T47D (cell line): ENCODE results near the gene SH3PXD2B.

Experiments
- DNase-seq, 2 experiments: peaks; one replicate each; pipeline versions ENCODE4 v3.0.0 to v3.0.0-alpha.2; 2011 to 2012; ENCODE audit warnings: low read depth in 1 of 2, low spot score in 1 of 2
- JUND ChIP-seq: IDR thresholded peaks from 2 replicates; pipeline ENCODE4 v1.6.1; 2012; ENCODE audit warnings: low read depth
- in situ Hi-C: cut with HindIII; loops from 2 replicates; pipeline ENCODE4 v1.10.0; 2016; ENCODE audit warnings: low sequenced_read_pairs, low pct_unique_long_range_greater_than_20kb

The SH3PXD2B gene

GRCh38 chr5:172492097-172492840 is 37.9 kb upstream of the SH3PXD2B start:
- in situ Hi-C loops, result no loop called here
- TF ChIP-seq JUND, result no peak

DNA sequence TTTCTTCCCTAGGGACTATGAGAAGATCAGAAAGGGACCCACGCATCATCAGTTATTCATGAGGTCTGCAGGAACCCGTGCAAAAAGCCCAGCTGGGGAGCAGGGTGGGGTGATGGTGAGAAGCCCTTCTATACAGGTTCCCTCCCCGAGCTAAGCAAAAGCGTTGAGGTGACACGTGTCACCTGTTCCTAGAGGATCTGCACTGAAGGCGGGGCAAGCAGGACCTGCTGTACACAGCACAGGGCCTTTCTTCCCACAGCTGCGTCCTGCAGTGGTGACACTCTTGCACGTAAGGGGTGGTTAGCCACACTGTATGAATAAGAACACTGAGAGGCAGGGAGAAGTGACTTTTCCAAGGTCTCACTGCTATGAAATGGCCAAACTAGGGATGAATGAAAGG is 37.2 kb upstream of the SH3PXD2B start:
- TF ChIP-seq JUND, result no peak
- in situ Hi-C loops, result no loop called here
- no peak for DNase-seq

More at GRCh38 chr5:172492097-172492840, 37.9 kb upstream of the SH3PXD2B start:
- no peak for DNase-seq

- in situ Hi-C loops, result no loop called here
- no peak for DNase-seq
- TF ChIP-seq JUND, result no peak
Observed at GRCh38 chr5:172490514-172491461, 36.5 kb upstream of the SH3PXD2B start.

- TF ChIP-seq JUND, result no peak
- in situ Hi-C loops, result no loop called here
- no peak for DNase-seq
Observed at GRCh38 chr5:172488221-172488620, 33.9 kb upstream of the SH3PXD2B start.

DNA sequence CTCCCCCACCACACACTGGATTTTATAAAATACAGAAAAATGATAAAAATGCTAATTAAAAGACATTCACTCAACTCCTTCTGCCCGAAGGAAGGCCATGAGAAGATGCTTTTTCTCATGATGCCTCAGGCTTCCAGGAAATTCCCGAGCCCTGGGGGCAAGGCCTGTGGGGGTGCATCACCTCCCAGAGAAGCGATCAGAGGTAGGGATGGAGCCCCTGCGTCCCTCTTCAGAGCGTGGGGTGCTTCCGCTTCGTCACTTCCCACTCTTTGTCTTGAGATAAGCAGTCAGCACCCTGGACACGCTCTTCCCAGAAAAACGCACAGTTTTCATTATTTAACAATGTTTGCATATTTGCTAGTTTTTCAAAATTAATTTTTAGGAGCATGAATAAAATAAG is 33.3 kb upstream of the SH3PXD2B start:
- in situ Hi-C loops, result no loop called here
- TF ChIP-seq JUND, result no peak
- no peak for DNase-seq

DNA sequence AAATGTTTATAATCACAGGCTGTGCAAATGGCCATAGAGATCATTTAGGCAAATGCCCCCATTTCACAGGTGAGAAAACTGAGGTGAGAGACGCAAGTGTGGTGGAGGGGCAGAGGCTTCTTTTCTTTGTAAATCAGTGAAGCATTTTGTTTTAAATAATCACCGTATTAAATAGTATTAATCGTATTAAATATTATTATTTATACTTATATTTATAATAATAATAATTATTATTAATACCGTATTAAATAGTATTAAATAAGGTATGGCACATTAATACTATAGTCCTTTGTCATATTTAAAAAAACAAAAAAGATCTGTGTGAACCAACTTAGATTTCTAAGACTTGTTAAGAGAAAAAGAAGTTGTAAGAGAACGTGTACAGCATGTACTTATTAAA is 32.6 kb upstream of the SH3PXD2B start:
- in situ Hi-C loops, result no loop called here
- TF ChIP-seq JUND, result no peak
- DNase-seq, result no peak

DNA sequence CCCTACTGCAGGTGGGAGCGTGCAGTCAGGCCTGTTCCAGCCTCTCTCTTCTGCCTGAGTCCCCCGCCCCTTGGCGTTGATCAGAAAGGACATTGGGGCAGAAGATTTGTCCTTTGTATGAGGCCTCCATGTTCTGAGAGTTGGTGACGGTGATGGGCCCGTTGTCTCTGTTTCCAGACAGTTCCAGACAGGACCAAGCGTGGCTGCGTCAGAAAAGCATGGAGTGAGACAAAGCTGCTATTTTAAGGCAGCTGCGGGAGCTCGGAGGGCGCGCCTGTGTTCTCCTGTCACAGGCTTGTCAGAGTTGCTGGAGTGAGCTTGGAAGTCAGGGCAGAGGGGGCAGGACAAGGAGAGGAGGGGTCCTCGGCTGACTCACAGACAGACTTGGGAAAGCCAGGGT is 32.1 kb upstream of the SH3PXD2B start:
- no peak for DNase-seq
- no peak for TF ChIP-seq JUND
- in situ Hi-C loops, result no loop called here

DNA sequence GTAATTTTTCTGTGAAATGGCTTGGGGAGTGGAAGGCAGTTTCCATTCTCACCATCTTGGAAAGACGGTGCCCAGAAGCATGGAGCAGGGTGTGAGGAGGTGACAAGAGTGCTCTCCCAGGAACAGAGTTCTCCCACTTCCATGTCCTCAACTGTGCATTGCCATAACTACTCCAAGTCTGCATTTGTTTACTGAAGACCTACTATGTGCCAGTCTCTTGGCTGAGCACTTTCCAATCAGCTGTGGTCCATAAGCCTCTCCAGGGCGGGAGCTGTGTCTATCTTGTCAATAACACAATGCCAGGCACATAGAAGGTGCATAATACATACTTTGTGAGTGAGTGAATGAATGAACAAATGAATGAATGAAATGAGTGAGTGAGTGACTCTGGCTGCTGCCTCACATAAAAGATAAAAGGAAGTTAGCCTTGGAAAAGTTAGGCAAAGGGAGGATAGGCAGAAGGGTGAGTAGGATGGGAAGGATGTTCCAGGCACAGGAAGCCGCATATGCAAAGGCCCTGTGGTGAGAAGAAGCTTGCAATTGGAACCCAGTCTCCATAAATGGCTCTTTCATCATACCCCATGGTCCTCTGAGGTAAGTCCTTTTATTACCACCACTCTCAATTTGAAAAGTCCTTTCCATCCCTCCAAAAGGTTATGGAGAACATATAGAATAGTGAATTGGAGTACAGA is 31.3 kb upstream of the SH3PXD2B start:
- DNase-seq, result no peak
- TF ChIP-seq JUND, result no peak
- in situ Hi-C loops, result no loop called here

DNA sequence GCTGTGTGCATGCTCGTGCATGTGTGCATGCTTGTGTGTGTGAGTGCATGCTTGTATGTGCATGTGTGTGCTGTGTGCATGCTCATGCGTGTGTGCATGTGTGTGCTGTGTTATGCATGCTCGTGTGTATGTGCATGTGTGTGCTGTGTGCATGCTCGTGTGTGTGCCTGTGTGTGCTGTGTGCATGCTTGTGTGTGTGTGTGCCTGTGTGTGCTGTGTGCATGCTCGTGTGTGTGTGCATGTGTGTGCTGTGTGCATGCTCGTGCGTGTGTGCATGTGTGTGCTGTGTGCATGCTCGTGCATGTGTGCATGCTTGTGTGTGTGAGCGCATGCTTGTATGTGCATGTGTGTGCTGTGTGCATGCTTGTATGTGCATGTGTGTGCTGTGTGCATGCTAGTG is 30.3 kb upstream of the SH3PXD2B start:
- TF ChIP-seq JUND, result no peak
- no peak for DNase-seq
- in situ Hi-C loops, result no loop called here

DNA sequence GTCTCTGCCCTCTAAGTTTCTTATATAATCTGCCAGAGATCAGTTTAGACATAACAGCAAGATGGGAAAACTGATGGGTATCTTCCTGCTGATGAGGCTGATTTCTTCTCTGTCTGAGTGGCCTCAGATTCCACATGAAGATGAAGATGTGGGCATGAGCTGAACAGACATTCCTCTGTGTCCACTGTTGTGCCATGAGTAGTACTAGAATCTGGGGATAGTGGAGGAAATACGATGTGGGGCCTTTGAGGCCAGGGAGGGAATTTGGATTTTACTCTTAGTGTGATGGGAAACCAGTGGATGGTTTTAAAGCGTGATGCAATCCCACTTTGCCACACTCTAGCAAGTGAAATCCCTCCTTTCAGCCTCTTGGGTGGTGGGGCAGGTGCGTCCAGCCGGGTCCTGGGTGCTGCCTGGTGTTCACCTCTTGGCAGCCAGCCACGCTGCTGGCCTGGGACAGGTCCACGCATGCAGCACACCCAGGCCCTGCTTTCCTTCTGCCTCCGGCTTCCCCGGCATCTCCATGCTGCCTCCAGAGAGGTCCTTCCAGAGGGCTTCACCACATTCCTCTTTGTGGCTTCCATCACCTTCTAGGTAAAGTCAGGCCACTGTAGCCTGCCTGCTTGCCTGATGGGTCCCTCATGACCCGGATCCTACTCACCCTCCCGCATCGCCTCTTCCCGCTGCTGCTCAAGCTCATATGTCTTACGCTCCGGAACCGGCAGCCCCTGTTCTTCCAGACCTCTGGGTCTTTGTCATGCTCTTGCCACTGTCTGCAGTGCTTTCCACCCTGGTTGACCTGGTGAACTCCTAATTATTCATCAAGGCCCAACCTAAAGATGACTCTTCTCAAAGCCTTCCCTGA is 28.1 kb upstream of the SH3PXD2B start:
- no peak for DNase-seq
- no peak for TF ChIP-seq JUND
- in situ Hi-C loops, result no loop called here

DNA sequence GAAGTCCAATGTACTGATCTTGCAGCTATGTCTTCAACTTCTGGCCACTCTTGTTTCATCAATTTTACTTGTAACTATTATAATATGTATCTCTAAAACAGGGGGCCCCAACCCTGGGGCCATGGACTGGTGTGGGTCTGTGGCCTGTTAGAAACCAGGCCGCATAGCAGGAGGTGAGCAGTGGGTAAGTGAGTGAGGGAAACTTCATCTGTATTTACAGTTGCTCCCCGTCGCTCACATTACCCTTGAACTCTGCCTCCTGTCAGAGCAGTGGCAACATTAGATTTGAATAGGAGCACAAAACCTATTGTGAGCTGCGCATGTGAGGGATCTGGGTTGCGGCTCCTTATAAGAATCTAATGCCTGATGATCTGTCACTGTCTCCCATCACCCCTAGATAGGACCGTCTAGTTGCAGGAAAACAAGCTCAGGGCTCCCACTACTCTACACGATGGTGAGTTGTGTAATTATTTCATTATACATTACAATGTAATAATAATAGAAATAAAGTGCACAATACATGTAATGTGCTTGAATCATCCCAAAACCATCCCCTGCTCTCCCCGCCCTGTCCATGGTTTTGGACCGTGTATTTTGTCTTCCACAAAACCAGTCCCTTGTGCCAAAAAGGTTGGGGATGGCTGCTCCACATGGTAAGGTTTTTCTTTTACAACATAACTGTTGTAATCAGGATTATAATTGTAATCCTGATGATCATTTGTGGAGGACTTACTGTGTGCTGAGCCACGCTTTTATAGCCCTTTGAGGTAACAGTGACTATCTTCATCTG is 26.9 kb upstream of the SH3PXD2B start:
- TF ChIP-seq JUND, result no peak
- in situ Hi-C loops, result no loop called here
- no peak for DNase-seq
